Right lobe of liver (tissue), 6 donors: ENCODE results near the gene CCM2L. TPM values are rescaled to one million over a fixed set of nuclear protein-coding genes. Genes with fewer than 3 reads are reported as not detected.

Experiments used
- ATAC-seq, 4 donors: fragments of 200-7000 bp; cut with Tn5 transposase; one replicate each; pipeline ENCODE4 v1.9.1; 2020; ENCODE audit warnings: mild to moderate bottlenecking in 4 of 4, moderate library complexity in 4 of 4
- DNase-seq, 3 donors: peaks; one replicate each; pipeline ENCODE4 v3.0.0-alpha.2; 2020
- H3K27ac ChIP-seq, 3 donors: fragments of 200-600 bp; one replicate each; pipeline ENCODE4 v1.8.0; 2022
- H3K27me3 ChIP-seq, 2 donors: fragments of 200-600 bp; one replicate each; pipeline ENCODE4 v1.8.0; 2022
- H3K36me3 ChIP-seq, 4 donors: fragments of 200-600 bp; sonication (generic) in 1 of 4; one replicate each; pipeline versions ENCODE4 v1.5.1 to v1.8.0; 2017 to 2022; ENCODE audit warnings: control low read depth in 1 of 4
- H3K4me1 ChIP-seq, 4 donors: fragments of 200-600 bp; sonication (generic) in 1 of 4; one replicate each; pipeline versions ENCODE4 v1.5.1 to v1.8.0; 2017 to 2022; ENCODE audit warnings: control low read depth in 1 of 4
- H3K4me3 ChIP-seq, 3 donors: fragments of 200-600 bp; one replicate each; pipeline ENCODE4 v1.8.0; 2022
- H3K9me3 ChIP-seq, 4 donors: fragments of 200-600 bp; sonication (generic) in 1 of 4; one replicate each; pipeline versions ENCODE4 v1.5.1 to v1.8.0; 2017 to 2022; ENCODE audit warnings: control low read depth in 1 of 4
- POLR2A ChIP-seq: fragments of 450-650 bp; IDR thresholded peaks from one replicate; pipeline ENCODE4 v1.6.1; 2017; ENCODE audit warnings: antibody characterized with exemption, mild to moderate bottlenecking
- whole genome bisulfite sequencing: methylation state at CpG from one replicate; pipeline ENCODE4 v1.1.6; 2018; ENCODE audit warnings: low coverage, low lambda C conversion rate; ENCODE audit not compliant: insufficient coverage; ENCODE audit errors: missing lambda C conversion rate; 5-methylcytosine and 5-hydroxymethylcytosine counted together
- intact Hi-C, 2 donors: fragments of 100-400 bp; cut with DNase I; formaldehyde crosslinking; loops; one replicate each; pipeline versions ENCODE4 v1.11.2 to v1.14.1; 2022
- total RNA-seq, 6 experiments: library from RNA; depleted of rRNA in 2 of 6; stranded (reverse); fragments of >200 nt in 2 of 6; fragmentation: NEBNext Ultra II Directional in 3 of 6; extraction: Animal tissue kit (Norgen Biotek cat#: 25700) in 3 of 6; gene quantifications; one replicate each; pipeline versions ENCODE4 v1.1.0 to v1.2.4, GENCODE V29; 2016 to 2023
- TF ChIP-seq, protein P1 (sequence below), 4 donors: fragments of 200-600 bp in 3 of 4; fragments of 450-650 bp in 1 of 4; IDR thresholded peaks; one replicate each; pipeline versions ENCODE4 v1.5.1 to v1.8.0; 2016 to 2022; ENCODE audit warnings: antibody characterized with exemption in 4 of 4, mild to moderate bottlenecking in 2 of 4
- donor health status: DM: no; HTN: yes; CAD: no.
- donor health status: DM: no; HTN: no; CAD: no.
- donor health status: DM: no; HTN: no; CAD: no.
- donor health status: DM: no; HTN: yes; CAD: no.
- donor health status: DM: no; HTN: yes; CAD: no.

CCM2L gene
- total RNA-seq, 6 experiments from 2014 or later: 0.61 to 1.7 (median 0.89) TPM

DNA sequence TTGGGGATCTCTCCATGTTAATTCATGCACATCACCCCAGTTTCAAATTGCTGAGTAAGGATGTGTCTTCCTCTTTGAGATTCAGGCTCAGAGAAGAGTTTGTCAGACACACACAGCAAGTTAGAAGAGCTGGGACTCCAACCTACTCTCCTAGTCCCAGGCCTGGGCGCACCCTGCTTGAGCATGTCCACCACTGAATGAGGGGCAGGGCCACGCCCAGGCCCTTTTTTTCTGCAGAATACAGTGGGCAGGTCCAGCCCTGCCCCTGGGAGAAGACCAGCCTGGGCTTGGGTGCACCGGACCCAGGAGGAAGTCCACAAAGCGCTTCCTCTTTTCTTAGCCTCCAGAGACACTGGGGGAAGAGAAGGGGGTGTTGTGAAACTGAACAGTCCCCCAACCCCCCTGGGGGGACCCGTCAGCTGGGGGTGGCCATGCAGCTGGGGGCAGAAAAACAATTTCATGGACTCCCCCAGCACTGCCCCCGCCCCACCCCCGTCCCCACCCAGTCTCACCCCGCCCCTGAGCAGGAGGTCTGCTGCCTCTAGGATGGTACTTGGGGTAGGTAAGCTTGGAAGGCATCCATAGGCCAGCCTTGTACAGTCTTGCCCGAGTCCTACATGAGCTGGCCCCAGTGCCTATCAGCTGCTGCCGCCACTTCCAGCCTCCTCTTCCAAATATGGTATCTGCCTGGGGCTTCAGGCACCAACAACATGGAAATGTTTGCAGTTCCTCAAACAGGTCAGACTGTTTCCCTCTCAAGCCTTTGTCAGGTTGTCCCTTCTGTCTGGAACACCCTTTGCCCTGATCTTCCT lies 30.1 kb downstream of the CCM2L start:
- DNase-seq: peak in 2 of 3 donors; percentile 58 to 60

DNA sequence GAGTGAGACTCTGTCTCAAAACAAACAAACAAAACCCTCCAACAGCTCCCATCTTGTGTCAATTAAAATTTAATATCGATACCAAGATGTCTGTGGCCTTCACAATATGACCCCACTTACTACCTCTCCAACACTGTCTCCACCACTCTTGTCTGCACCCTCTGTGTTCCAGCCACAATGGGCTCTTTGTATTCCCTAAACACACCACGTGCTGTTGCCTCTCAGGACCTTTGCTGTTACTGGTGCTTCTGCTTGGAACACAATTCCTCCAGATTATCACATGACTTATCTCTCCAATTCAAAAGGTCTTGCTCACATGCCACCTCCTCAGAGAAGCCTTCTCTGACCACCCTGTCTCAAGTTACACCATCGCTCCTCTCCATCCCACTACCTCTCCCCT lies 35.8 kb downstream of the CCM2L start:
- WGBS: 54% methylated on average over 3 of the region's 3 CpGs
- Histone ChIP-seq H3K4me3 (no peak overlapping the region), H3K4me1 (no peaks in the 10 kb centered on the region), H3K27ac (no peak overlapping the region), H3K36me3 (no peaks in the 10 kb centered on the region), H3K9me3 (no peaks in the 10 kb centered on the region), H3K27me3 (no peaks in the 10 kb centered on the region)
- intact Hi-C loops: no loop called here
- no peak for DNase-seq
- no peak for ATAC-seq
- TF ChIP-seq, protein P1, sequence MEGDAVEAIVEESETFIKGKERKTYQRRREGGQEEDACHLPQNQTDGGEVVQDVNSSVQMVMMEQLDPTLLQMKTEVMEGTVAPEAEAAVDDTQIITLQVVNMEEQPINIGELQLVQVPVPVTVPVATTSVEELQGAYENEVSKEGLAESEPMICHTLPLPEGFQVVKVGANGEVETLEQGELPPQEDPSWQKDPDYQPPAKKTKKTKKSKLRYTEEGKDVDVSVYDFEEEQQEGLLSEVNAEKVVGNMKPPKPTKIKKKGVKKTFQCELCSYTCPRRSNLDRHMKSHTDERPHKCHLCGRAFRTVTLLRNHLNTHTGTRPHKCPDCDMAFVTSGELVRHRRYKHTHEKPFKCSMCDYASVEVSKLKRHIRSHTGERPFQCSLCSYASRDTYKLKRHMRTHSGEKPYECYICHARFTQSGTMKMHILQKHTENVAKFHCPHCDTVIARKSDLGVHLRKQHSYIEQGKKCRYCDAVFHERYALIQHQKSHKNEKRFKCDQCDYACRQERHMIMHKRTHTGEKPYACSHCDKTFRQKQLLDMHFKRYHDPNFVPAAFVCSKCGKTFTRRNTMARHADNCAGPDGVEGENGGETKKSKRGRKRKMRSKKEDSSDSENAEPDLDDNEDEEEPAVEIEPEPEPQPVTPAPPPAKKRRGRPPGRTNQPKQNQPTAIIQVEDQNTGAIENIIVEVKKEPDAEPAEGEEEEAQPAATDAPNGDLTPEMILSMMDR (IDR thresholded peaks at IDR 0.05): no peak
- no peak for TF ChIP-seq POLR2A

More for the DNA sequence above, 30.1 kb downstream of the CCM2L start:
- H3K4me1 ChIP-seq: no peaks in the 10 kb centered on the region
- intact Hi-C loops: no loop called here
- peak; percentile 75 to 85 (median 80) for ATAC-seq
- peak overlapping the region in 1 of 3 donors; percentile 47 for H3K27ac ChIP-seq
- WGBS: 59% methylated on average over 5 of the region's 10 CpGs
- H3K27me3 ChIP-seq: no peaks in the 10 kb centered on the region
- no peak overlapping the region for H3K4me3 ChIP-seq
- no peak for TF ChIP-seq POLR2A
- TF ChIP-seq, protein P1 (IDR thresholded peaks at IDR 0.05): no peak
- H3K9me3 ChIP-seq: no peaks in the 10 kb centered on the region
- H3K36me3 ChIP-seq: no peaks in the 10 kb centered on the region

DNA sequence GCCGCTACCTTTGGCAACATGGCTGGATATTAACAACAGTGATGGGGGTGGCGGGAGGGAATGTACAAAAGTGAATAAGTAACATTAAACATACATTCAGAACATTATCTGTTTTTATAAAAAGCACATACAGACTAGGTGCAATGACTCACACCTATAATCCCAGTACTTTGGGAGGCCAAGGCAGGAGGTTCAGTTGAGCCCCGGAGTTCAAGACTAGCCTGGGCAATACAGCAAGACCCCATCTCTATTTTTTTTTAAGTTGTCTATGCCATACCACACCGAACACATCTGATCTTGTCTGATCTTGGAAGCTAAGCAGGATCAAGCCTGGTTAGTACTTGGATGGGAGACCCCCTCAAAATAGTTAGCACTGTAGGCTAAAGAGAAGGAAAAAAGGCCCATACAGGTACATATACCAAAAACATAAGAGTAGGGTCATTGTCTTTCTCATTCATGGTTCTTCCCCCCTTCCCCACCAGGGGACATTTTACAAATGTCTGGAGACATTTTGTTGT lies 40.1 kb downstream of the CCM2L start:
- Histone ChIP-seq H3K9me3 (no peaks in the 10 kb centered on the region), H3K4me1 (no peaks in the 10 kb centered on the region), H3K36me3 (no peaks in the 10 kb centered on the region), H3K27ac (no peak overlapping the region), H3K4me3 (no peak overlapping the region), H3K27me3 (peaks cover 0 to 12% of the 10 kb centered on the region in 2 donors)
- ATAC-seq (no peak), DNase-seq (no peak)
- TF ChIP-seq, protein P1 (IDR thresholded peaks at IDR 0.05): no peak
- no peak for TF ChIP-seq POLR2A
- intact Hi-C loops: no loop called here
- WGBS: 86% methylated on average over 3 of the region's 4 CpGs

DNA sequence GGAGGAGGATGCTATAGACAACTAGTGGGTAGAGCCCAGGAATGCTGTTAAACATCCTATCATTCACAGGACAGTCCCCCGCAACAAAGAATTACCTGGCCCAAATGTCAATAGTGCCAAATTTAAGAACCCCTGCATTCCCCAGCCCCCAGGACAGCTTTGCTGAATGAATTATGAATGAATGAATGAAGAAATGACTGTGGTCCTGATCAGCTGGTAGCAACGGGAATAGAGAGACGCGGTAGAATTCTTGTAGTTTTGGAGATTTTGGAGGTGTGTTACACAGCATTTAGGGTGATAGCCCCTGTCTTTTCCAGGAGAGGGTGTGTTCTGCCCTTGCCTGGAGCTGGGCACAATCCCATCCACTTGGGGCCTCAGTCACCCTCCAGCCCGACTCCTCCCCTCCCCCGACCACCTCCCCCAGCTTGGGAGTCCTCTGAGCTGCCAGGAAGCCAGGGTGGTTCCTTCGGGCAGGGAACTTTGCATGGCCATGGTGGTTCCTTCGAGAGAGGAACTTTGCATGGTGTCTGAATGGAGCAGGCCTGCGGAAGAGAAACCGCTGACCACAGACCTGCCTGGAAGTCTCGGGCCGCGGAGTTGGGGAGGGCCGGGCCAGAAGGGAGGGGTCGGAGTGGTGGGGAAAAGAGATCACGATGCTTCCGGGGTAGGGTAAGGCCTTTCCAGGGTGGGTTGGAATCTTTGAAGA lies 40.8 kb downstream of the CCM2L start:
- TF ChIP-seq, protein P1 (IDR thresholded peaks at IDR 0.05): no peak
- no peak for TF ChIP-seq POLR2A
- no peak overlapping the region for H3K27ac ChIP-seq
- DNase-seq (peak; percentile 60 to 74 (median 69)), ATAC-seq (peak; percentile 60 to 70 (median 68))
- no peak overlapping the region for H3K4me3 ChIP-seq
- no peaks in the 10 kb centered on the region for H3K36me3 ChIP-seq
- no peaks in the 10 kb centered on the region for H3K4me1 ChIP-seq
- intact Hi-C loops: no loop called here
- H3K9me3 ChIP-seq: no peaks in the 10 kb centered on the region
- WGBS: 15% methylated on average over 15 of the region's 17 CpGs
- peaks cover 0 to 12% of the 10 kb centered on the region in 2 donors for H3K27me3 ChIP-seq
